IMR-90 (cell line): ENCODE data around the gene MNT. TPM values are rescaled to one million over a fixed set of nuclear protein-coding genes. Genes with fewer than 3 reads are reported as not detected.

Experiments used
- microRNA-seq, 2 experiments: library from miRNA; stranded (forward) in 1 of 2; unstranded in 1 of 2; fragments of 10-50 nt in 1 of 2; fragments of <30 nt in 1 of 2; gene quantifications in 1 of 2; microRNA quantifications in 1 of 2; one replicate each; pipeline versions ENCODE3 to v1.1.0; 2013 to 2020; ENCODE audit not compliant: insufficient read depth in 1 of 2, insufficient read length in 1 of 2, unreplicated experiment in 1 of 2
- polyA plus RNA-seq, 3 experiments: library from polyadenylated mRNA; depleted of rRNA; stranded (reverse); fragments of >200 nt; gene quantifications; 2 replicates each; pipeline ENCODE4 v1.2.3, GENCODE V29; 2012; ENCODE audit warnings: low replicate concordance in 1 of 3
- small RNA-seq, 5 experiments: library from RNA; depleted of rRNA; stranded (forward); fragments of <200 nt; gene quantifications; one replicate each; pipeline ENCODE3, GENCODE V24; 2012
- total RNA-seq: library from RNA; depleted of rRNA; stranded (reverse); fragments of >200 nt; gene quantifications from 2 replicates; pipeline ENCODE4 v1.2.3, GENCODE V29; 2012; rRNA removed

MNT gene
- total and polyA plus RNA-seq, 2 of the 4 experiments (the other 2 are of a cell fraction), result 1.4 to 8.3 TPM

Small RNA genes lying within 50 kb of the gene (microRNA-seq; reads per million reads assigned to microRNA genes)
- gene AC006435.3 (ENCODE audit: insufficient read depth, insufficient read length), result not detected
- gene AC006435.4 (ENCODE audit: insufficient read depth, insufficient read length), result not detected

Small RNA genes lying within 50 kb of the gene (small RNA-seq; reads per million reads assigned to genes)
- 0 reads per million in 5 experiments for gene AC006435.3
- 0 reads per million in 5 experiments for gene AC006435.4

Other genes with a start within 250 kb of the MNT start
- 16.3 and 18.9 TPM in 2 replicates for gene SMG6, start 97.3 kb downstream of the MNT start, total RNA-seq
- gene SMG6, start 97.3 kb downstream of the MNT start, polyA plus RNA-seq (2012; rRNA removed), result 23.5 and 30.3 TPM in 2 replicates
- 38.0 and 52.7 TPM in 2 replicates for gene SRR, start 97.1 kb downstream of the MNT start, total RNA-seq
- gene SRR, start 97.1 kb downstream of the MNT start, polyA plus RNA-seq (2012; rRNA removed), result 13.1 and 14.5 TPM in 2 replicates
- gene TSR1, start 64.6 kb downstream of the MNT start, total RNA-seq, result 72.6 and 79.2 TPM in 2 replicates
- gene TSR1, start 64.6 kb downstream of the MNT start, polyA plus RNA-seq (2012; rRNA removed), result 21.0 and 22.6 TPM in 2 replicates
- gene SGSM2, start 63.6 kb downstream of the MNT start, total RNA-seq, result 12.2 and 13.6 TPM in 2 replicates
- 79.6 and 81.2 TPM in 2 replicates for gene SGSM2, start 63.6 kb downstream of the MNT start, polyA plus RNA-seq (2012; rRNA removed)
- gene METTL16, start 110.8 kb upstream of the MNT start, total RNA-seq, result 15.4 and 15.8 TPM in 2 replicates
- gene METTL16, start 110.8 kb upstream of the MNT start, polyA plus RNA-seq (2012; rRNA removed), result 9.4 and 11.8 TPM in 2 replicates
- gene PAFAH1B1, start 192.6 kb upstream of the MNT start, total RNA-seq, result 121 and 127 TPM in 2 replicates
- gene PAFAH1B1, start 192.6 kb upstream of the MNT start, polyA plus RNA-seq (2012; rRNA removed), result 52.7 and 64.5 TPM in 2 replicates